ACHN (cell line): ENCODE measurements around the gene ENKUR.
"Not testable (repeated sequence)": the region's sequence is repeated elsewhere in the genome, so short reads cannot be mapped to it uniquely, and the experiment has no call there.

ENCODE experiments used
- DNase-seq: peaks from one replicate; pipeline ENCODE4 v3.0.0-alpha.2; 2015
- in situ Hi-C: cut with HindIII; loops from 2 replicates; pipeline ENCODE4 v1.10.0; 2017; ENCODE audit warnings: low sequenced_read_pairs, low pct_ligation_motif_present, low pct_unique_long_range_greater_than_20kb

Gene ENKUR

GRCh38 chr10:25028711-25029110, 12.8 kb upstream of the ENKUR start:
- DNase-seq, result no peak
- in situ Hi-C loops, result no loop called here

GRCh38 chr10:25026463-25026862, 10.5 kb upstream of the ENKUR start:
- in situ Hi-C loops, result no loop called here
- DNase-seq, result no peak

- no peak for DNase-seq
- in situ Hi-C loops, result no loop called here
Observed at GRCh38 chr10:25024528-25024927, 8.6 kb upstream of the ENKUR start.

- no peak for DNase-seq
- in situ Hi-C loops, result no loop called here
Observed at GRCh38 chr10:25023278-25023677, 7.3 kb upstream of the ENKUR start.

- DNase-seq, result no peak
- in situ Hi-C loops, result no loop called here
Observed at GRCh38 chr10:25018703-25019102, 2.7 kb upstream of the ENKUR start.

GRCh38 chr10:25017661-25018060, 1.7 kb upstream of the ENKUR start:
- DNase-seq, result no peak
- in situ Hi-C loops, result no loop called here

GRCh38 chr10:25017154-25017590, 1.2 kb upstream of the ENKUR start:
- DNase-seq, result peak; percentile 26
- in situ Hi-C loops, result no loop called here

- in situ Hi-C loops, result no loop called here
- DNase-seq, result peak; percentile 97
Observed at GRCh38 chr10:25016376-25017153, 607 bp upstream of the ENKUR start, which contains the start of gene THNSL1. THNSL1 (plus strand) TSS chr10:25016612; CDS start chr10:25023224, 6,612 bp downstream.

GRCh38 chr10:25014579-25014978, 1.4 kb downstream of the ENKUR start:
- in situ Hi-C loops, result no loop called here
- DNase-seq, result no peak

- in situ Hi-C loops, DNase-seq: not testable (repeated sequence)
Observed at GRCh38 chr10:25011591-25011990, 4.4 kb downstream of the ENKUR start.

- in situ Hi-C loops, result no loop called here
Observed at GRCh38 chr10:24998044-24998443, 17.9 kb downstream of the ENKUR start.

GRCh38 chr10:24995072-24995471, 20.9 kb downstream of the ENKUR start:
- in situ Hi-C loops, result no loop called here
- DNase-seq, result no peak

More at GRCh38 chr10:24998044-24998443, 17.9 kb downstream of the ENKUR start:
- DNase-seq, result no peak

- DNase-seq, result no peak
Observed at GRCh38 chr10:24993237-24993958, 22.6 kb downstream of the ENKUR start.

GRCh38 chr10:24992512-24993133, 23.3 kb downstream of the ENKUR start:
- in situ Hi-C loops, result no loop called here
- no peak for DNase-seq

More at GRCh38 chr10:24993237-24993958, 22.6 kb downstream of the ENKUR start:
- in situ Hi-C loops, result no loop called here

- in situ Hi-C loops, result no loop called here
- no peak for DNase-seq
Observed at GRCh38 chr10:24991298-24991697, 24.7 kb downstream of the ENKUR start.

GRCh38 chr10:24989867-24990266, 26.1 kb downstream of the ENKUR start:
- in situ Hi-C loops, result no loop called here

GRCh38 chr10:24988831-24989640, 26.9 kb downstream of the ENKUR start:
- in situ Hi-C loops, result no loop called here
- no peak for DNase-seq

More at GRCh38 chr10:24989867-24990266, 26.1 kb downstream of the ENKUR start:
- no peak for DNase-seq

- no peak for DNase-seq
- in situ Hi-C loops, result no loop called here
Observed at GRCh38 chr10:24984906-24985305, 31.1 kb downstream of the ENKUR start.
